ENCODE measurements around the gene BCL2L15. TPM values are rescaled to one million over a fixed set of nuclear protein-coding genes. Genes with fewer than 3 reads are reported as not detected.

Gene BCL2L15
- total RNA-seq, 2 experiments from 2014 or later: 0.74 to 0.82 TPM

DNA sequence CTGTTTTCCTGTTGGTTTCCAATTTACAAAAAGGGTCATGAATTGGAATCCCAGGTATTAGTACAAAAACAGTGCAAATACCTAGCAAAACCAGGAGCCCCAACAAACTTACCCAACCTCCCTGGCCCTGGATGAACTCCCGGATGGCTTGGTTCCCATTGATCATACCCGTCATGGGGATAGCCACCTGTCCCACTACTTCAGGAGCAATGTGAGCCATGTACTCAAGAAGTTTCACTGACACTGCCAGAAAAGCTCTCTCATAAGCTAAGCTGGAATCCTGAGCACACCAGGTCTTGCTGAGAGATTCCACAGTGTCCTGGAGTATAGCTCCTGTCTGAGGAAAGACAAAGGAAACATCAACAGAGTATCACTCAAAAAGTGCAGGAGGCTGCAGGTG is 5.7 kb downstream of the BCL2L15 start:
- ChIA-PET CTCF (no interaction called here), POLR2A (interaction anchor here (0.5 to 1.2 kb wide), 3 partner anchors 9 to 49 kb away, joined by 3 to 6 read pairs (median 4); no protein-coding TSS in a partner anchor)

DNA sequence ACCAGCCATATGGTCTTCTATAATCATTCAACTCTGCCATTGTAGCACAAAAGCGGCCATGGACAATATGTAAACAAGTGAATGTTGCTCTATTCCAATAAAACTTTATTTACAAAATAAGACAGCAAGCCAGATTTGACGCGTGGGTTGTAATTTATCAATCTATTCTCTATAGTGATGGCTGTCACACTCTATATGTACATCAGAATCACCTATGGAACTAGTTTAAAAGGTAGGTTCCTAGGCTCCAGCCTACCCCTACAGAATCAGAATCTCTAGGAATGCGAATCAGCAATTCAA is 7.7 kb downstream of the BCL2L15 start:
- ChIA-PET POLR2A (interaction anchor here (1.1 kb wide), 1 partner anchor 25 kb away, joined by 3 read pairs; the partner anchor contains the start of gene AP4B1), CTCF (interaction anchor here (0.5 to 1.1 kb wide), 2 partner anchors 24 to 51 kb away, joined by 3 to 4 read pairs; no protein-coding TSS in a partner anchor)

DNA sequence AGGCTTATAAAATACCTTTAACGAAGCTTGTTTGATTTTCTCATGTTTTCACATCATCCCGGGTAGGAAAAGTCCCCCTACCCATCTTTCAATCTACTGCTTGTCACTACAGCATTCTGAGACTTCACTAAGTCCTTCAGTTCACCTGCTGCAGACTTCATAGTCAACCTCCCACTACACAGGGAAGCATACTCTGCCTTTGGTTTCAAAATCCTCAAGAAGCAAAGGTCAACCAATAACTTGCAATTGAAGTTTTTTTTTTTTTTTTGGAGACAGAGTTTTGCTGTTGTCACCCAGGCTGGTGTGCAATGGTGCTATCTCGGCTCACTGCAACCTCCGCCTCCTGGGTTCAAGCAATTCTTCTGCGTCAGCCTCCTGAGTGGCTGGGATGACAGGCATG is 11.2 kb downstream of the BCL2L15 start:
- ChIA-PET CTCF (interaction anchor here (0.8 to 3.7 kb wide), 3 partner anchors 13 to 28 kb away, joined by 3 to 11 read pairs (median 4); partner anchors contain the start of genes AP4B1 and DCLRE1B), POLR2A (interaction anchor here (1.9 kb wide), 1 partner anchor 28 kb away, joined by 6 read pairs; the partner anchor contains the start of gene AP4B1)

DNA sequence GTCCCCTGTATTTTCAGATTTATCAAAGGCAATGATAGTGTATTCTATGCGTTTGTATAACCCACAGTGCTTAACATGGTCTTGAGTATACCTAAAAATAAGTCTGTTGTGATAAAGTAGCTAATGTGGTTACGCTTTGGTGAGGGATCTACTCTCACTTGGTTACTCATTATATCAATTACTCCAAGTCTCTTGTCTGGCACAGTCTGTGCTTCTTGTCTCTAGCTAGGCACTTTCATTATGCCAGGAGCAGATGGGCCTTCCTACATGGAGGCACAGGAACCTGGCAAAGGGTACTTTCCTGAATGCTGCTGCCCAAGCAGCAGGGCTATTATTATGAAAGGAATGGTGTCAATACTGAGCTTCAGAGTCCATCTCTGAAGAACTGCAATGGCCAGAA is 11.7 kb downstream of the BCL2L15 start:
- POLR2A ChIA-PET: interaction anchor here (0.6 to 1.9 kb wide), 2 partner anchors 29 to 1253 kb away, joined by 6 read pairs; partner anchors contain the start of gene AP4B1
- CTCF ChIA-PET: interaction anchor here (0.8 to 3.7 kb wide), 3 partner anchors 13 to 29 kb away, joined by 3 to 11 read pairs (median 4); partner anchors contain the start of genes AP4B1 and DCLRE1B

DNA sequence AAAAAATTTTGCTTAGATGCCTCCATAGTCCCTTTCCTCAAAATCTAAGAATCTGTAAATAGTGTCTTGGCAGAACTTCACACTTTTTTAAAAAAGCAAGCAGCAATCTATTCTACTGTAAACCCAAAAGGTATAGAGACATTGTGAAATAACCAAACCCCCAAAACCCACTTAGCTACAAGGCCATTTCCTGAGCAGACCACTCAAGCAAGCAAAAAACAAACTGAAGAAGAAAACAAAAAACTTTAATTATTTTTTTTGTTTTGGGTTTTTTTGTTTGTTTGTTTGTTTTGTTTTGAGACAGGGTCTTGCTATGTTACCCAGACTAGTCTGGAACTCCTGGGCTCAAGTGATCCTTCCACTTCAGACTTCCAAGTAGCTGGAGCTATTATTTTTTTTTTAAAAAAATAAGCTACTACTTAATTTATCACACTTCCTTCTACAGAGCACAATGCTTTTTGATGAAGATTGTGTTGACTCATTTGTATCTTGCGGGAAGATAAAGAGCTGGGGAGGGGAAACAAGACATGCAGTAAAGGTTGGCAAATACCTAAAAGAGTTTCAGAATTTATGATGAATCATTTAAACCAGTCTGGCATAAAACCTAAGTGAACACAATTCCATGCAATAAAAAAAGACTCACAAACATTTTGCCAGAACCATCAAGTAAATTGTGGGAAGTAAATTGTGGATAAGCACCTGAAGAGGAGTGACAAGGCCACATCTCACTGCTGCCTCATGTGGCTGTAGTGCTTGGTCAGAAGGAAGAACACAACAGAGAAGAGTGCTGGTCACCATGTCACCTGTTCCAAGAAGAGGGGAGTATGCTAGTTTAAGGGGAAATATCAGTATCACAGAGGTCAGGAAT is 13.1 kb downstream of the BCL2L15 start:
- ChIA-PET POLR2A (interaction anchor here (1.9 kb wide), 1 partner anchor 30 kb away, joined by 6 read pairs; the partner anchor contains the start of gene AP4B1), CTCF (interaction anchor here (1.0 to 3.7 kb wide), 2 partner anchors 9 to 30 kb away, joined by 4 to 11 read pairs; partner anchors contain the start of genes AP4B1 and DCLRE1B)

DNA sequence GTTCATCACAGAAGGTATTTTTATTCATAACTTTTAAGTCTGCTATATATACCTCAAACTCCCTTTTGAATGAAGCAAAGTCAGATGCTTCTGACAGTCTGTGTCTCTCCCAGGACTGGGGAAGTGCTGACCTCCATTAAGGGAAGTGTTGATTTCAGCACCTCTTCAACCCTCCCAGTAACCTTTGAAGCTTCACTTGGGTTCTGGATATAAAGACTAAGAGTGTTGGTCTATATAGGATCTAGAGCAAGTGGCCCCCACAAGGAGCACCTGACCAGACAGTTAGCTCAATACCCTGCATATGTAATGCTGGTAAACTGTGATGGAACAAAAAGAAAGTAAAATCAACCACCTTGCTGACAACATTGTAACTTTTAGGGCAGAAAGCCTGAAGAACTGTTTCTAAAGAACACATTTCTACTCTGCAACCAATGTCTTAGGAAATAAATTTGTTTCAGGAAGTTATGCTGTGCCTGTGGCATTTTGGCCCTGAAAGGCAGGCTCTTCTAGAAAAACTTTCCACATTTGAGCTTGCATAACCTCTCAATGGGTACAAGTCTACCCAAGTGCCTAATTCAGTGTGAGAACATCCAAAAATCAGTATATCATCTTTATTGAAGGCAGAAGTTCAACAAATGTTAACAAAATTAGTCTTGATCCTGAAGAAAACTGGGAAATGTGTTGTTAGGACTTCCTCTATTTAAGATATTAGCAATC is 15.0 kb downstream of the BCL2L15 start:
- ChIA-PET POLR2A (no interaction called here), CTCF (no interaction called here)

DNA sequence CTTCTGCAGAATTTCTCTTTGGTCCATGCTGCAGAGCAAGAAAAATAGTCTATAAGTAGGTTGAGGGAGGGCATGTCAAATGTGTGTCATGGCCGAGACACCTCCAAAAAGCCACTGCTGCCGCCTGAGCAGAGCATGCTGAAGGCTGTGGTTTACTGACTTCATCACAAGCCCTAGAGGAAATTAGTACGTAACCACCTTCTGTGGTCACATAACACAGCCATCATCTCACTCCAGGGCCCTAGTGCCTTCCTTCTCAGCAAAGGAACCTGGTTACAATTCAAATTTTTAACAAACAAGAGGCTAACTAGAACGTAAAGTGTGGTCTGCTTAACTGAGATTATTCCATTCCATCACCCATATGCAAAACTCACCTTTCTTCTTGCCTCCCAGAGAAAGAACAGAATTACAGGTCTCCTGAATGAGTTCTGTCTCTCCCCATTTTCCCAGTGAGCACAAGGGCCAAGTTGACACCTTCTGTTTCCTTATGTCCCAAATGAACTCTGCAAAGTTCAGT is 15.7 kb downstream of the BCL2L15 start, which contains the start of gene PTPN22:
Gene PTPN22 (minus strand): TSS at position 116 of the 517 bp plus-strand sequence.
- ChIA-PET CTCF (no interaction called here), POLR2A (no interaction called here)

DNA sequence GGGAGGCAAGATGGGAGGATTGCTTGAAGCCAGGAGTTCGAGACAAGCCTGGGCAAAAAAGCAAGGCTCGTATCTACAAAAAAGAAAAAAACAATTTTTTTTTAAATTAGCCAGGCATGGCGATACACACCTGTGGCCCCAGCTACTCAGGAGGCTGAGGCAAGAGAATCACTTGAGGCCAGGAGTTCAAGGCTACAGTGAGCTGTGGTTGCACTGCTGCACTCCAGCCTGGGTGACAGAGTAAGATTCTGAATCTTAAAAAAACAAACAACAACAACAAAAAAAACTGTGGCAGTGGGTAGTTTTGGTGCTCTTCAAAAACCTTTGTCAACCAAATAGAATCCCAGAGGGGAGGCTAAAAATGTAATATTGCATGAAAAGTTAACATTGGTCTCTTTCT is 16.6 kb downstream of the BCL2L15 start:
- POLR2A ChIA-PET: interaction anchor here (1.1 to 2.9 kb wide), 2 partner anchors 34 to 59 kb away, joined by 6 to 15 read pairs; partner anchors contain the start of genes AP4B1 and DCLRE1B
- CTCF ChIA-PET: interaction anchor here (1.3 to 4.4 kb wide), 2 partner anchors 15 to 59 kb away, joined by 3 to 16 read pairs; partner anchors contain the start of gene HIPK1

DNA sequence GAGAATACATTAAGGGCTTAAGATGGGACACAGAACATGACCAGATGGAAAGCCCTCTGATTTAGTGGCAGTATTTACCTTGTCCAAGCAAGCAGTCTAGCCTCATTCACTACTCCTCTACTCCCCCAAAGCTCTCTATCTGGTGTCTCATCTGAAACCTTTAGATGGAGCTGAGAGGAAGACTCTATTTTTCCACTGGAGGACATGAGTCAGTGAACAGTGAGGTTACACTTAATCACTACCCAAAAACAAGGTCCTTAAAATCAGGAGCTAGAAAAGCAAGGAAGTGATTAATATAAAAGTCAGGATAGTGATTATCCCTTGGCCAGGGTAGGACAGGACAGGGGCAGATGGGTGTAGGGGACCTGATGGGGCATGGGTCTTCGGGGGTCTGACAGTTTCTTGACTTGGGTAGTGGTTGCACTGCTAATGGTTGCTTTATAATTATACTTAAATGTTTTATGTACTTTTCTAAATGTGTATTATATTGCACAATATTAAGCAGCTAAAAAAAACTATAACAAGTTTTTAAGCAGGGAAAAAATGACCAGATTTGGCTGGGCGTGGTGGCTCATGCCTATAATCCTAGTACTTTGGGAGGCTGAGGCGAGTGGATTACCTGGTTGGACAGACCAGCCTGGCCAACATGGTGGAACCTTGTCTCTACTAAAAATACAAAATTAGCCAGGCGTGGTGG is 18.8 kb downstream of the BCL2L15 start:
- CTCF ChIA-PET: interaction anchor here (0.6 to 4.4 kb wide), 8 partner anchors 8 to 63 kb away, joined by 3 to 16 read pairs (median 4); partner anchors contain the start of gene HIPK1
- POLR2A ChIA-PET: interaction anchor here (0.6 to 2.9 kb wide), 5 partner anchors 9 to 62 kb away, joined by 3 to 23 read pairs (median 6); partner anchors contain the start of genes AP4B1 and DCLRE1B

DNA sequence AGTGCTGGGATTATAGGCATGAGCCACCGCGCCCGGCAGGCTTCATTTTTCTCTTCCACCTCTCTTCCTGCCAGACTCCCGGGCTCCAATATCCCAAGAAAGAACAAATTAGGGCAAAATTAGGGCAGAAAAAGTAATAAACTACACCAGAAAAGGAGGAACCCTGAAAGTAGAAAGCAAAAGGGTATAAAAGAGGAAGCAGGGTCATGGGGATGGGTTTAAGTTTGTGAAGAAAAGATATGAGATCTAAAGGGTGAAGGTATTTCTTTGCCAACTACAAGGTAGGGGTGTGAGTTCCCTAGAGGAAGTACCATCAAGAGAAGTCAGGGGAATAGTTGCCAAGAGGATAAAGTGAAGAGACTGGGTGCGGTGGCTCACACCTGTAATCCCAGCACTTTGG is 25.7 kb downstream of the BCL2L15 start:
- ChIA-PET POLR2A (no interaction called here), CTCF (interaction anchor here (1.1 kb wide), 1 partner anchor 16 kb away, joined by 3 read pairs; no protein-coding TSS in a partner anchor)

DNA sequence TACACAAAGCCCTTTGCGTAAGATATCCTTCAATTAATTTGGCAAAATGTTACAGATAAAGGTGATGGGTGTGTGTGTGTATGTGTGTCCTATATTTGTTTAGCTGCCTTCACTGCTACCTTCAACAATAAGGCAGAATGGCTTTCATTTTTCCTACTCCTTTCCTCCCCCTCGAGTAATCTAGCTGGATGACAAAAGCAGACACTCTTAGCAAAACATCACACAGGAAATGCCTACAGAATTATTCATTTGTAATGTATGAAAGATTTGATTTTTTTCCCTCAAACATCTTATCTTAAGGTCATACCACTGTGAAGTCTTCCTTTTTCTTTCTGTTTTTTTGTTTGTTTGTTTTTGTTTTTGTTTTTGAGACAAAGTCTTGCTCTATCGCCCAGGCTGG is 26.5 kb downstream of the BCL2L15 start:
- CTCF ChIA-PET: interaction anchor here (1.4 to 1.8 kb wide), 2 partner anchors 8 to 25 kb away, joined by 3 to 5 read pairs; no protein-coding TSS in a partner anchor

DNA sequence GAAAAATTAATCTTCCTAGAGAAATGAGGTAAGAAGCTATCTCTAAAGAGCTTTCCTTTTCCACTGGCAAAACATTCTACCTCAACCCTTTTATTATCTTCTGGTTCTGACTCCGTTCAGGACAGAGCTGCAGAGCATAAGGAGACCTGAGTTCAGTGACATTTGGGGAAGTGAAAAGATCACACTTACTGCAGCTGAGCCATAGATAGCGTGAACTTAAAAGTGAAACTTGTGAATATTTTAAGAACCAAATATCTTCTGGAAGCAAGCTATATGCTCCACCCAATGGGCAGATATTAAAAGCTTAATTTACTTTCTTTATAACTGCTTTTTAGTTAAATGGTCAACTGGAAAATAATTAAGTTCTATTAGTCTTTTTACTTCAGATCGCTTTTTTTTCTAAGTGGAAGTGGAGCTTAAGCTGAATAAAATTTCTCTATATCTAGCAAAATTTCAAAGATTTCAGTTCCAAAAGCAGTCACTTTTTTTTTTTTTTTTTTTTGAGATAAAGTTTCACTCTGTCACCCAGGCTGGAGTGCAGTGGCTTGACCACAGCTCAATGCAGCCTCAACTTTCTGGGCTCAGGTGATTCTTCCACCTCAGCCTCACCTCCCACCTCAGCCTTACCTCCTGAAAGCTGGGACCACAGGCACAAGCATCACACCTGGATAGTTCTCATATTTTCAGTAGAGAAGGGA is 27.8 kb downstream of the BCL2L15 start:
- CTCF ChIA-PET: interaction anchor here (0.6 to 1.8 kb wide), 4 partner anchors 10 to 798 kb away, joined by 3 to 5 read pairs (median 4); no protein-coding TSS in a partner anchor
- POLR2A ChIA-PET: interaction anchor here (0.6 to 0.8 kb wide), 2 partner anchors 9 to 32 kb away, joined by 3 to 6 read pairs; no protein-coding TSS in a partner anchor

More for the DNA sequence above, 26.5 kb downstream of the BCL2L15 start:
- POLR2A ChIA-PET: no interaction called here

DNA sequence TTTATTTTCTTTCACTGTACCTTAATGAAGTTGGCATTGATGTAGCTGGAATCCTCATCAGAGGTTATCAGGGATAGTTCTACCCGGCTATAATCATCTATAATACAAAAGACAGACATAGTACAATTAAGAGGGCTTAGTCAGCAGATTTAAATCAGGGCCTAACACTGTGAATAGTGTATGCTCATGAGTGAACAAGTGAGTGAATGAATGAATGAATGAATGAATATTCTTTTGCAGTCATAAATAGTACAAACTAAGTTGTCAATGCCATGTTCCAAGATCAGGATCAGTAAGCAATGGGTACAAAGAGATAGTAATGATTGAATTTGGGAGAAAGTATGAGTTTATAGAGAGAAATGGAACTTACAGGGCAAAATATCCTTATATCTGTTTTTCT is 28.4 kb downstream of the BCL2L15 start:
- CTCF ChIA-PET: interaction anchor here (0.6 to 0.8 kb wide), 2 partner anchors 11 to 797 kb away, joined by 3 to 4 read pairs; no protein-coding TSS in a partner anchor
- POLR2A ChIA-PET: interaction anchor here (0.8 kb wide), 1 partner anchor 10 kb away, joined by 6 read pairs; no protein-coding TSS in a partner anchor

DNA sequence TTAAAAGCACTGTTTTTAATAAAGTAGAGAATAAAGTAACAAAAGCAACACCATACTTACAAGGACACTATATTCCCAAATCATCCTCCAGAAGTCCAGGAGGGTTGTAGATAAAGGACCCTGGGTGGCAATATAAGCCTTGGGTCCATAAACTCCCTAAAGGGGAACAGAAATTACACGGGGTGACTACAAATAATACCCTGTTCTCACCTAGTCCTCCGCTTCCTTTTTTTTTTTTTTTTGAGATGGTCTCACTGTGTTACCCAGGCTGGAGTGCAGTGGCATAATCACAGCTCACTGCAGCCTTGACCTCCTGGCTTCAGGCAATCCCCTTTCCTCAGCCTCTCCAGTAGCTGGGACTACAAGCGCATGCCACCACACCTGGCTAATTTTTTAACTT is 29.0 kb downstream of the BCL2L15 start:
- CTCF ChIA-PET: interaction anchor here (0.8 kb wide), 1 partner anchor 11 kb away, joined by 4 read pairs; no protein-coding TSS in a partner anchor
- POLR2A ChIA-PET: no interaction called here

DNA sequence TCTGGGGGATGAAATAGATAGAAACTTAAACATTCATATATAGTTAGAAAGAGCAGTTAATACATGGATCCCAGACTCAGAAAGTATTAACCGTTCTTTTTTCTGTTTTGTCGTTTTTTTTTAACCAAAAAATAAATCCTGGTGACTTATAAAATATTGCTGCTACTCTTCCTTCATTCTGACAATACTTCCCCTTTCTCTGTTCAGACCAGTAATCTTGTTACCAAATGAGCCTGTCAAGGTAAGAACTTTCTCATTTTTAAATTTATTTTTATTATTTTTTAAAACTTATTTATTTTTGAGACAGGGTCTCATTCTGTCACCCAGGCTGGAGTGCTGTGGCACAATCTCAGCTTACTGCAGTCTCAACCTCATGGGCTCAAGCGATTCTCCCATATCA is 29.6 kb downstream of the BCL2L15 start:
- POLR2A ChIA-PET: no interaction called here
- CTCF ChIA-PET: no interaction called here

DNA sequence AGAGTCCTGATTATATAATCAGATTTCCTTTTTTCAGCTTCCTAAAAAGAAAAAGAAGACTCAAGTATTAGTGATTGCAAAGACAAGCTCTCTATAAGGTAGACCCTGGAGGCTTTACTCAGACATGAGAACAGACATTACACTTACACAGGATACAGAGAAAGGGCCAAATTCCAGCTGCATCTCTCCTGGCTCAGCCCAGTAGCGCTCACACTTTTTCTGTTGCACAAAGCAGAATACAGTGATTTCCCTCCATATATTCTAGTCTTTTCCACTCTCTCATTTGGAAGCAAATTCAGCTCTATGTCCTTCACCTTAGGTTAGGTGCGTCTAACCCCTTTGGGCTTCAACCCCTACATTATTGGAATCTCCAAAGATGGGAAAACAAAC is 31.0 kb downstream of the BCL2L15 start:
- POLR2A ChIA-PET: no interaction called here
- CTCF ChIA-PET: interaction anchor here (1.5 to 2.9 kb wide), 2 partner anchors 13 to 14 kb away, joined by 3 to 7 read pairs; no protein-coding TSS in a partner anchor

DNA sequence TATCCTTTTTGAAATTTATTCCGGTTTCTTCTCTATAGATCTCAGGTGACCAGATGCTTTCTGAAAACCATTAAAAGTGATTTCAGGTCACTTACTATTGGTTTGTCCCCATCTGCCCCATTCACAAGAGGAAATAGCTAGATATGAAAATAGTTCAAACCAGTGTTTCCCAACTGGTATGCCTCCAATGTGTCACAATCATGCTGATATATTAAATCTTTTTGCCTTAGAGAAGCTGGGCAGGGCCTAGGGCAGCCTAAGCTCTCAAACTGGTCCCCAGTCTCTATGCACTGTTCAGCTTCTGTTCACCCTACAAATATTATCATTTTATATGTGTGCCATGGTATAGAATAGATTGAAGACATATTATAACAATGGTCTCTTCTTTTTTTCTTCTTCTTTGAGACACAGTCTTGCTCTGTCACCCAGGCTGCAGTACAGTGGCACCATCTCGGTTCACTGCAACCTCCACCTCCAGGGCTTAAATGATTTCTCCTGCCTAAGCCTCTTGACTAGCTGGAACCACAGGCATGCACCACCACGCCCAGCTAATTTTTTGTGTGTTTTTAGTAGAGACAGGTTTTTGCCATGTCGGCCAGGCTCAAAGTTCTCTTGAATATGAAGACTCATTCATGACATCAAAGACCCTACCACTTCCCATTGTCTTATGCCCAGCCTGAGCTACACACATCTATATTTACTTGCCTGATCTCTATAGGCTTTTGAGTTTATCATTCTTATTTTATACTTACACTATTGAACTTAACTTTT is 31.6 kb downstream of the BCL2L15 start:
- ChIA-PET POLR2A (no interaction called here), CTCF (interaction anchor here (1.5 to 2.9 kb wide), 2 partner anchors 13 to 15 kb away, joined by 3 to 7 read pairs; no protein-coding TSS in a partner anchor)
